BLaER1 (cell line): ENCODE data around the gene BACH2.
A peak's percentile ranks its signal among the peaks of the same experiment; 100 is the strongest.

ENCODE experiments used
- H3K27ac ChIP-seq: shearing (Covaris generic); formaldehyde crosslinking; 2 replicates; pipeline ENCODE4 v1.8.1; 2022
- H3K27me3 ChIP-seq: shearing (Covaris generic); formaldehyde crosslinking; 2 replicates; pipeline ENCODE4 v1.8.1; 2022
- H3K36me3 ChIP-seq: shearing (Covaris generic); formaldehyde crosslinking; 2 replicates; pipeline ENCODE4 v1.8.1; 2022
- H3K4me1 ChIP-seq: shearing (Covaris generic); formaldehyde crosslinking; 2 replicates; pipeline ENCODE4 v1.8.1; 2022
- H3K4me2 ChIP-seq: shearing (Covaris generic); formaldehyde crosslinking; 2 replicates; pipeline ENCODE4 v1.8.1; 2022
- H3K4me3 ChIP-seq: shearing (Covaris generic); formaldehyde crosslinking; 2 replicates; pipeline ENCODE4 v1.8.1; 2022
- H3K9ac ChIP-seq: shearing (Covaris generic); formaldehyde crosslinking; 2 replicates; pipeline ENCODE4 v1.8.1; 2022
- H3K9me3 ChIP-seq: shearing (Covaris generic); formaldehyde crosslinking; 2 replicates; pipeline ENCODE4 v1.8.1; 2022
- H4K20me1 ChIP-seq: shearing (Covaris generic); formaldehyde crosslinking; 2 replicates; pipeline ENCODE4 v1.8.1; 2022
- Cebpa-rat ChIP-seq: shearing (Covaris generic); IDR thresholded peaks from 2 replicates; pipeline ENCODE4 v1.8.1; 2022

The BACH2 gene

DNA sequence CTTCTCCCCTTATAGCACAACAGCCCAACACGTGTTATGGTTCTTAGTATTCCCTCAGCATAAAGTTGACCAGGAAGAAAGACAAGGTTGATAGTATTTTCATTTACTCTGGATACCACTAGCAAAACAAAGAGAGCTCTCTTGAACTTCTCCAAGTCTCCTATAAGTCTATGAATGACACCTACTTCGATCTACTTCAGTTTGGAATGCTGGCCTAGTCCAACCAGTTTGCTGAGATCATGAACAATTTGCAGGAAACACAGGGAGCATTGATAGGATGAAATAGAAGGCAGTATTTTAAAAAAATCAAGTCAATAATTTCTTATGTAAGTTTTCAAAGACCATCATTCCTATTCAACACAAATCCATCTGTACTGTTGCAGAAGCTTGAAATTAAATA is 308.8 kb downstream of the BACH2 start:
- Histone ChIP-seq H3K4me2 (no peak overlapping the region), H4K20me1 (peaks cover 92% of the 10 kb centered on the region), H3K27ac (no peak overlapping the region), H3K27me3 (no peaks in the 10 kb centered on the region), H3K9ac (no peak overlapping the region), H3K4me3 (no peak overlapping the region), H3K4me1 (peaks cover 31% of the 10 kb centered on the region), H3K36me3 (0 out of 2 replicates have a peak, but pooled peaks cover 7% of the 10 kb centered on the region), H3K9me3 (no peaks in the 10 kb centered on the region)
- no peak for TF ChIP-seq Cebpa-rat

DNA sequence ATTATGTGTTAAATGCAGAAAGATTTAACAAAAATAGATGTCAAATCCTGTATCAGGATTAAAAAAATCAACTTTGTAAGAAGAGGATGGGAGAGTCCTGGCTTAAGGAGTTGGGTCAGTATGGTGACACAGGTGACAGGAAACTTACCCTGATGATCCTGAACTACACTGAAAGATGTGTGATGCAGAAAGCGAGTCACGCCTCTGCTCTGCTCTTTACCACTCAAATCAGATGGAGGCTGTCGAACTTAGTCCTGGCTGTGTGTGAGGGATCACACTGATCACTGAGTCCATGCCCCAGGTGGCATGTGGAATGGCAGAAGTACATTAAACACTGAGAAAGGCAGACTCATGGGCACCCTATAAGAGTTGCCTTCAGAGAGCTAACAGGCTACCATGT is 309.5 kb downstream of the BACH2 start:
- H3K4me2 ChIP-seq: no peak overlapping the region; the same call in 1 of the 2 replicates
- no peak overlapping the region for H3K27ac ChIP-seq
- H3K9me3 ChIP-seq: no peaks in the 10 kb centered on the region
- no peak for TF ChIP-seq Cebpa-rat
- H3K27me3 ChIP-seq: no peaks in the 10 kb centered on the region
- H3K4me1 ChIP-seq: peaks cover 31% of the 10 kb centered on the region
- H3K4me3 ChIP-seq: no peak overlapping the region
- peaks cover 7% of the 10 kb centered on the region; the same call in 1 of the 2 replicates for H3K36me3 ChIP-seq
- H4K20me1 ChIP-seq: peaks cover 93% of the 10 kb centered on the region
- no peak overlapping the region for H3K9ac ChIP-seq

DNA sequence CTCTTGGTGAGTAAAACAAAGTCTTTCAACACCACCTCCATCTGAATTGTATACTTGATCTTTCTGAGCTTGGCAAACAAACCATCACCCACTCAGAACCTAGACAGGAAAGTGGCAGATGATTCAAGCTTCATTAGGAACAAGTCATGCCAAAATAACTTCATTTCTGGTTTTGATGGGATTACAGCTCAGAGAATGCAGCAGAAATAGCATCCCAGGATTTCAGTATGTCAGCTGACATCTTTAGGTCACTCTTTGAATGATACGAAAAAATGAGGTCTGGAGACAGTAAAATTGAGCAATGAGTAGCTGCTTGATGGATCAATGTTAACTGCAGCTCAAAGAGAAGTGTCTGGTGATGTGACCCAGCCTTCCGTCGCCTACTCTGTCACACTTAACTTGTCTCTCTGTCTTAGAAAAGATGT is 310.0 kb downstream of the BACH2 start:
- Histone ChIP-seq H3K27me3 (no peaks in the 10 kb centered on the region), H4K20me1 (peaks cover 97% of the 10 kb centered on the region), H3K4me2 (no peak overlapping the region; the same call in 1 of the 2 replicates), H3K9ac (no peak overlapping the region), H3K4me1 (peaks cover 31% of the 10 kb centered on the region), H3K4me3 (no peak overlapping the region), H3K36me3 (peaks cover 11% of the 10 kb centered on the region; the same call in 1 of the 2 replicates), H3K9me3 (no peaks in the 10 kb centered on the region), H3K27ac (no peak overlapping the region)
- TF ChIP-seq Cebpa-rat: no peak

DNA sequence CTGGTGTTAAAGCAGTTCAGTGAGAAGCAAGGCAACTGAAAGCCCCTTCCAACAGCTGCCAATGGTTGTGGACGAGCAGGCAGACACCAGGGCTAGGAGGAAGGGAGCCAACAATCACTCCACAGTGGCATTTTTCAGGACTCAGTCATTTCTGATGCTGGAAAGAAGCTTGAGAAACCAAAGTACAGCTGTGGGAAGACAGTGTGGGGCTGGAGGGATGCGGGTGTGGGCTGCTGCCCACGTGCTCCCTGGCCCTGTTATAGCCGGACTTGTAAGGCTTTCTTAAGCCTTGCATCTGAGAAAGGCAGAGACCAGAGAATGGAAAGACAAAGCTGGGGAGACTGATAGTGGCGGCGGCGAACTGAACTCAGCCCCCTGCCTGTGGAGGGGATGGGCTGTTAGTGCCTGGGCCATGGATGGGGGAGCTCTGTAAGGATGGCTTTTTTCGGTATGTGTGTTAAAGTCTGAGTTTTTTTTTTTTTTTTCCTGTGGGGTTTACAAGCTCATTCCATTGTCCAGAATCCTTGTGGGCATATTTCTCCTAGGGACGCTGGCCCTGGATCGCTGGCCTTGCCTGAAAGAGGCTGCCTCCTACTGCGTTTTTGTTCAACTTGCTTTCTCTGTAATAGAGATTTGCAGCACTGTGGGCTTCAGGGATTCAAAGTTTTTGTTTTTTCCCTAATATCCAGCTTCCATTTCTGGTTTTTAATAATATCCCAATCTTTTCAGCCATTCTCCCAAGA is 310.7 kb downstream of the BACH2 start:
- no peaks in the 10 kb centered on the region for H3K27me3 ChIP-seq
- no peak overlapping the region for H3K4me3 ChIP-seq
- H3K9me3 ChIP-seq: no peaks in the 10 kb centered on the region
- no peak overlapping the region for H3K27ac ChIP-seq
- no peak for TF ChIP-seq Cebpa-rat
- peaks cover 31% of the 10 kb centered on the region for H3K4me1 ChIP-seq
- peaks cover 98% of the 10 kb centered on the region for H4K20me1 ChIP-seq
- peak overlapping the region; percentile 52 for H3K4me2 ChIP-seq
- peaks cover 11% of the 10 kb centered on the region; the same call in 1 of the 2 replicates for H3K36me3 ChIP-seq
- H3K9ac ChIP-seq: no peak overlapping the region

DNA sequence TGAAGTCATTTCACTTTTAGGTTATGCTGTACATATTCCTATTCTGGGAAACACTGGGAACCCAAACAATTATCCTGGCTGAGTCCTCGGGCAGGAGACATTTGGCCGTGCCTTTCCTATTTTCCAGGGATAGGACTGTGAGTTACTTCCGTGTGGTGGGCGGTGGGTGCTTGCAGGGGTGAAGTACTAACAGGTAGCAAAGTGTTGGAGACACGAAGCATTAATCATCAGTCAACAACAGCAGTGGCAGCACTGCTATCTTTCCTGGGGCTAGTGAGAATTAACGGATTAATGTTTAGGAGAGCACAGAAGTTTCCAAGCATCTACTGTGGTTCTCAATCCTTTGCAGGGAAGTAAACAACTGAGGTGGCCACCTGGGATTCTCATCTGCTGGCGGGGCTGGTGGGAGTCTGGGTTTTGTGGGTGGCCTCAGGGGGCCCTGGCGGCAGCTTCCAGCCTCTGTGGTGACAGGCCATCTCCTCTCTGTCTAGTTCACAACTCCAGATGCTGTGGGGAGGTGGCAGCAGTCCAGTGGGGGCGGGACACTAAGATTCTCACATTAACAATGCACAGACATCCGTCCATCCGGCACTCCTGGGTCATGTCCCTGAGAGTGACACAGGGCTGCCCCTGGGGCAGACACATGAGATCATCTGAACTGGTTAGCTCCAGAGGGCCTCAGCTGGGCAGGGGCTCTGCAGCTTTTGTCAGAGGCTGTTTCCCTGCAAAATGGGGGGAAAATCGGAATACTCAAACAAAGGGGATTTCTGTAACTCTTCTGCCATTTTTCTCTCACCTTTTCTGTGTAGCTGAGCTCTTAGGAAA is 311.5 kb downstream of the BACH2 start:
- no peak for TF ChIP-seq Cebpa-rat
- H3K4me1 ChIP-seq: peaks cover 31% of the 10 kb centered on the region
- H3K36me3 ChIP-seq: peaks cover 11% of the 10 kb centered on the region; the same call in 1 of the 2 replicates
- no peaks in the 10 kb centered on the region for H3K27me3 ChIP-seq
- H3K4me3 ChIP-seq: no peak overlapping the region
- H3K4me2 ChIP-seq: peak overlapping the region; percentile 52
- H3K9ac ChIP-seq: no peak overlapping the region
- H3K27ac ChIP-seq: no peak overlapping the region
- H4K20me1 ChIP-seq: peaks cover 100% of the 10 kb centered on the region
- H3K9me3 ChIP-seq: no peaks in the 10 kb centered on the region

DNA sequence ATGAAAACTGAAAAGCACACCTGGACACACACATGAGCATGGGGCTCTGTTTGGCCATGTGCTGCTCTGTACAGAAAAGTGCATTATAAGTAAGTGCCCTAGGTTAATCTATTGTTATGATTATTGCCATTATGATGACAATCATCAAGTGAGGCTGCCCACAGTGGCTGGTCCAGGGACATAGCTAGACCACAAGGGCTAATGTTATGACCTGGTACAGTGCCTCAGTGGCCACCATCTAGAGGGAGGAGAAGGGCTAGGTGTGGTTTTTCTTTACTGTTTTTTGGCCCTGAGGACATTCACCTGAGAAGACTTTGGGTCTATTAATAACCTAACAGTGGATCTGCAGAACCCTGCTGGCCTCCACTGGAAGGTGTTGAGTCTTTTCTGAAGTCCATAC is 316.3 kb downstream of the BACH2 start:
- Histone ChIP-seq H4K20me1 (peaks cover 97% of the 10 kb centered on the region), H3K36me3 (peaks cover 13% of the 10 kb centered on the region; the same call in 1 of the 2 replicates), H3K9me3 (no peaks in the 10 kb centered on the region), H3K27me3 (no peaks in the 10 kb centered on the region), H3K27ac (no peak overlapping the region), H3K4me3 (no peak overlapping the region), H3K4me2 (no peak overlapping the region), H3K4me1 (peaks cover 15% of the 10 kb centered on the region), H3K9ac (no peak overlapping the region)
- TF ChIP-seq Cebpa-rat: no peak

DNA sequence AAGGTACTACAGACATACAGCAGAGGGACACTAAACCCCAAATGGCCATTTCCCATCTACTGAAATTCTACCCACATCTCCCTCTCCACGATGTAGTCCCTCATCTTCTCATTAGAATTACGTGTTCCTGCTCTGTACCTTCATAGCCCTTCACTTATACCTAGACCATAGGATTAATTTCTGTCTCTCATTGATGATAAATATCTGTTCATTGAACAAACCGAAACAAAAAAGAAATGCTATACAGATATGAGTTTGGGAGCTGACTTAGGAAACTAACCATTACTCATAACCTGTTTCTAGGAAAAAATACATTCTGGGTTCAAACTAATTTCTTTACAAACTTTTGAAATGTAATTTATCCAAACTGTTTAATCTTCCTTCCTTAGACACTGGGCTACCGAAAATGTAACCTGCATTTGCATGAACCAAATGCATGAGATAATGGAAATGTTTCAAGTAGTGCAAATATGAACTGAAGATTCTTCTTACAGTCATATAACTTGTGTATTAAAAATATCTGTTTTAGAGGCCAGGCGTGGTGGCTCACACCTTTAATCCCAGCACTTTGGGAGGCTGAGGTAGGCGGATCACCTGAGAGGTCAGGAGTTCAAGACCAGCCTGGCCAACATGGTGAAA is 317.0 kb downstream of the BACH2 start:
- no peaks in the 10 kb centered on the region for H3K27me3 ChIP-seq
- H3K4me3 ChIP-seq: no peak overlapping the region
- peaks cover 17% of the 10 kb centered on the region; the same call in 1 of the 2 replicates for H3K36me3 ChIP-seq
- peaks cover 8% of the 10 kb centered on the region; the same call in 1 of the 2 replicates for H3K4me1 ChIP-seq
- no peak for TF ChIP-seq Cebpa-rat
- no peak overlapping the region for H3K9ac ChIP-seq
- H4K20me1 ChIP-seq: peaks cover 97% of the 10 kb centered on the region
- no peak overlapping the region for H3K4me2 ChIP-seq
- H3K9me3 ChIP-seq: no peaks in the 10 kb centered on the region
- no peak overlapping the region for H3K27ac ChIP-seq

DNA sequence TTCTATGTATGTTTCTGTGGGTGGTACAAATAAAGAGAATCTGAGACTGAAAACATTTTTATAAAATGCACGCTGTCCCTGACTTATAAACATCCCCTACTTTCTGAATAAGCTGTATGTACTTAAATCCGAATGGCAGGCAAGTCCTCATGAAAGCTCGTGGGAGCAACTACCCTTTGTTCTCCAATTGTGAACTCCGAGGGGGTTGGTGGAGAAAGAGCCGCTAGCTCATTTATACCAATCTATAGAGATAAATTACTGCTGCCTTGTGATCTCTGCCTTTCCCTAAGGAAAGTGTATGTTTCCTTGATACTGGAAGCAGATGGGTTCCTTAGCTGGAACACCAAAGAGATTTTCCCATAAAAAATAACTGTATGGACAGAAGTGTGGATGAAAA is 317.9 kb downstream of the BACH2 start:
- no peak overlapping the region for H3K4me3 ChIP-seq
- H3K36me3 ChIP-seq: peaks cover 24% of the 10 kb centered on the region; the same call in 1 of the 2 replicates
- H3K4me1 ChIP-seq: peaks cover 8% of the 10 kb centered on the region; the same call in 1 of the 2 replicates
- H4K20me1 ChIP-seq: peaks cover 97% of the 10 kb centered on the region
- no peak for TF ChIP-seq Cebpa-rat
- no peak overlapping the region for H3K27ac ChIP-seq
- H3K27me3 ChIP-seq: no peaks in the 10 kb centered on the region
- H3K9me3 ChIP-seq: no peaks in the 10 kb centered on the region
- no peak overlapping the region for H3K4me2 ChIP-seq
- no peak overlapping the region for H3K9ac ChIP-seq

DNA sequence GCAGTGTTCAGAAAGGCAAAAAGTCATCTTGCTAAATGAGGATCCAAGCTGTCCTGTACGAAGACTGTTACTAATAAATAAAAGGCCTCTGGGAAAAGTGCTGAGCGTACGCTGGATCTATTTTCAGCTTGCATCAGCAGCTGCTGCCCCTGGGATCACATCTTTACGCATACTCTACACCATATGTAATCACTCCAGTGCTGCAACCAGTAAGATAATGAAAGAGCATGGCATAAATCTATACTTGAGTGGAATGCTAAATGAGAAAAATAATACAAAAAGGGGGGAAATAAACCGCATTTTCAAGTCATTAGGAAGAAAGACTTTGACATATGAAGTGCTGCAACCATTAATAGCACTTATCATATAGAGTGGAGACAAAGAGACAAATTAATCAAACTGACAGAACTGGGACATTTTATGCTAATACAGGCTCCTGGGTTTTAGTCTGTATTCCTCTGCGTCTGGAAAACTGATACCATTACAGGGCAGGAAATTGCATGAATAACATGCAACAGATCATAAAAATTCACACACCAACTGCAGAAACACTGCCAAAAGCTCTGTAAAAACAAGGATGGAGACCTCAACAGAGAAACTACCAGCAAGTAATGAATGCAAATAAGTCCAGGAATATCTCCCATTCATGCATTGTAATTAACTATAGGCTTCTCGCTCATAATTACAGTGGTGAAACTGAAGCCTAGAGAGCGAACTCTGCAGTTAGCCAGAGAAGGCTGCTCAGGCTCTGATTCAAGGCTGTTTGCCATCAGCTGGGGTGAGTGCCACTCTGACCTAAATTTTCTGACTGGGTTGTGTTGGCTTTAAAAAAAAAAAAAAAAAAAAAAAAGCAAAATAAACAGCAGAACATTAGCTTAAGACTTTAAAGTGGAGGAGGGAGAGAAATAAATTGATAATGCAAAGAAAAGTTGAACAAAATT is 318.6 kb downstream of the BACH2 start:
- Histone ChIP-seq H4K20me1 (peaks cover 96% of the 10 kb centered on the region), H3K27me3 (no peaks in the 10 kb centered on the region), H3K9me3 (no peaks in the 10 kb centered on the region), H3K4me2 (no peak overlapping the region; the same call in 1 of the 2 replicates), H3K27ac (no peak overlapping the region), H3K9ac (no peak overlapping the region), H3K4me3 (no peak overlapping the region), H3K4me1 (peaks cover 8% of the 10 kb centered on the region; the same call in 1 of the 2 replicates), H3K36me3 (peaks cover 29% of the 10 kb centered on the region; the same call in 1 of the 2 replicates)
- no peak for TF ChIP-seq Cebpa-rat
